GM21717 (cell line): ENCODE data around the gene SPEG.

Source experiments
- ATAC-seq: cut with Tn5 transposase; IDR thresholded peaks from one replicate; pipeline ENCODE4 v1.9.1; 2021; ENCODE audit warnings: mild to moderate bottlenecking, moderate library complexity; ENCODE audit not compliant: unreplicated experiment

Gene SPEG

GRCh38 chr2:219491278-219491963 is 56.8 kb downstream of the SPEG start:
- ATAC-seq, result no peak

GRCh38 chr2:219492575-219492974 is 57.9 kb downstream of the SPEG start:
- ATAC-seq, result no peak

GRCh38 chr2:219493086-219493485 is 58.4 kb downstream of the SPEG start:
- no peak for ATAC-seq

- no peak for ATAC-seq
These were observed 60.4 kb downstream of the SPEG start for GRCh38 chr2:219494952-219495530.

- ATAC-seq, result no peak
These were observed 61.0 kb downstream of the SPEG start for GRCh38 chr2:219495531-219496122.

GRCh38 chr2:219496247-219496824 is 61.7 kb downstream of the SPEG start:
- no peak for ATAC-seq

GRCh38 chr2:219496825-219497494 is 62.3 kb downstream of the SPEG start:
- ATAC-seq, result no peak

GRCh38 chr2:219497495-219498279 is 63.0 kb downstream of the SPEG start:
- ATAC-seq, result peak; percentile 23

- ATAC-seq, result peak; percentile 97
These were observed 63.8 kb downstream of the SPEG start, which contains the start of gene GMPPA for GRCh38 chr2:219498280-219499057. Gene GMPPA (plus strand): TSS chr2:219498891. CDS start chr2:219499976, 1,085 bp downstream.

- ATAC-seq, result peak; percentile 1
These were observed 64.3 kb downstream of the SPEG start for GRCh38 chr2:219499058-219499307.

GRCh38 chr2:219499555-219499954 is 64.9 kb downstream of the SPEG start:
- ATAC-seq, result no peak

- no peak for ATAC-seq
These were observed 65.5 kb downstream of the SPEG start for GRCh38 chr2:219500135-219500534.

GRCh38 chr2:219501849-219502248 is 67.2 kb downstream of the SPEG start:
- no peak for ATAC-seq

- no peak for ATAC-seq
These were observed 68.0 kb downstream of the SPEG start for GRCh38 chr2:219502618-219503017.

- no peak for ATAC-seq
These were observed 70.9 kb downstream of the SPEG start for GRCh38 chr2:219505585-219505984.

- no peak for ATAC-seq
These were observed 71.6 kb downstream of the SPEG start for GRCh38 chr2:219506153-219506801.

- ATAC-seq, result no peak
These were observed 72.3 kb downstream of the SPEG start for GRCh38 chr2:219506802-219507526.

GRCh38 chr2:219507581-219508443 is 73.2 kb downstream of the SPEG start:
- no peak for ATAC-seq
